Glomerular endothelial cell (primary cell): ENCODE data around the gene ZDHHC21. TPM values are rescaled to one million over a fixed set of nuclear protein-coding genes. Genes with fewer than 3 reads are reported as not detected.
"Not testable (repeated sequence)": the region's sequence is repeated elsewhere in the genome, so short reads cannot be mapped to it uniquely, and the experiment has no call there.

ENCODE experiments used
- DNase-seq: peaks from one replicate; pipeline ENCODE4 v3.0.0-alpha.2; 2011; ENCODE audit warnings: low read depth, low spot score; ENCODE audit errors: extremely low read depth
- total RNA-seq: library from RNA; depleted of rRNA; stranded (reverse); fragments of >200 nt; gene quantifications from 2 replicates; pipeline ENCODE4 v1.2.3, GENCODE V29; 2015

ZDHHC21 gene
- total RNA-seq, 1 donor from 2014 or later = 20.1 TPM

GRCh38 chr9:14686168-14686567, 7.1 kb downstream of the ZDHHC21 start:
- DNase-seq = no peak

GRCh38 chr9:14682616-14683015, 10.6 kb downstream of the ZDHHC21 start:
- not testable (repeated sequence) for DNase-seq

- no peak for DNase-seq
These were observed 14.5 kb downstream of the ZDHHC21 start for GRCh38 chr9:14678776-14679175.

- no peak for DNase-seq
These were observed 15.4 kb downstream of the ZDHHC21 start for GRCh38 chr9:14677872-14678271.

GRCh38 chr9:14677396-14677795, 15.8 kb downstream of the ZDHHC21 start:
- DNase-seq = no peak

GRCh38 chr9:14674630-14675029, 18.6 kb downstream of the ZDHHC21 start:
- DNase-seq = no peak

- no peak for DNase-seq
These were observed 21.9 kb downstream of the ZDHHC21 start for GRCh38 chr9:14671377-14671776.

GRCh38 chr9:14670718-14671117, 22.5 kb downstream of the ZDHHC21 start:
- peak; percentile 52 for DNase-seq

- DNase-seq = not testable (repeated sequence)
These were observed 29.2 kb downstream of the ZDHHC21 start for GRCh38 chr9:14664022-14664421.

- DNase-seq = no peak
These were observed 31.2 kb downstream of the ZDHHC21 start for GRCh38 chr9:14662060-14662453.

- DNase-seq = no peak
These were observed 31.7 kb downstream of the ZDHHC21 start for GRCh38 chr9:14661421-14662059.

- no peak for DNase-seq
These were observed 32.5 kb downstream of the ZDHHC21 start for GRCh38 chr9:14660721-14661120.

GRCh38 chr9:14654932-14655331, 38.3 kb downstream of the ZDHHC21 start:
- DNase-seq = no peak

- no peak for DNase-seq
These were observed 39.7 kb downstream of the ZDHHC21 start for GRCh38 chr9:14653511-14653910.

GRCh38 chr9:14652729-14653377, 40.4 kb downstream of the ZDHHC21 start:
- no peak for DNase-seq

GRCh38 chr9:14650596-14650995, 42.6 kb downstream of the ZDHHC21 start:
- no peak for DNase-seq

GRCh38 chr9:14645648-14646047, 47.6 kb downstream of the ZDHHC21 start:
- no peak for DNase-seq

GRCh38 chr9:14640967-14641366, 52.3 kb downstream of the ZDHHC21 start:
- DNase-seq = no peak

- DNase-seq = no peak
These were observed 52.9 kb downstream of the ZDHHC21 start for GRCh38 chr9:14640294-14640693.

GRCh38 chr9:14633906-14634565, 59.2 kb downstream of the ZDHHC21 start:
- no peak for DNase-seq

GRCh38 chr9:14633148-14633547, 60.1 kb downstream of the ZDHHC21 start:
- no peak for DNase-seq

- DNase-seq = no peak
These were observed 65.7 kb downstream of the ZDHHC21 start for GRCh38 chr9:14627513-14627912.
